ENCODE data around the gene CAMK1D. TPM values are rescaled to one million over a fixed set of nuclear protein-coding genes. Genes with fewer than 3 reads are reported as not detected.

CAMK1D gene
- total RNA-seq, 2 donors from 2014 or later = 4.8 to 14.5 TPM

DNA sequence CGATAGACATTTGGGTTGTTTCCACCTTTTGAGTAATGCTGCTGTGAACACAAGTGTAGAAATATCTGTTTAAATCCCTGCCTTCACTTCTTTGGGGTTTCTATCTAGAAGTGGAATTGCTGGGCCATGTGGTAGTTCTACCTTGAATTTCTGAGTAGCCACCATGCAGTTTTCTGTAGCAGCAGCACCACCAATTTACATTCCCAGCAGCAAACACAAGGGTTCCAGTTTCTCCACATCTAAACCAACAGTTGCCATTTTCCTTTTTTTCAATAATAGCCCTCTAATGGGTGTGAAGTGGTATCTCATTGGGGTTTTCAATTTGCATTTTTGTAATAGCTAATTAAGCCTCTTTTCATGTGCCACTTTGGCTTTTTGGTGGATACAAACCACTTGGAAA, 442.4 kb downstream of the CAMK1D start:
- Histone ChIP-seq H3K27me3 (replicated peaks; ENCODE audit: insufficient read depth) (no peaks in the 10 kb centered on the region), H3K4me3 (no peak overlapping the region), H3K4me1 (replicated peaks) (peaks cover 3% of the 10 kb centered on the region), H3K9me3 (no peaks in the 10 kb centered on the region), H3K27ac (no peak overlapping the region), H3K36me3 (no peaks in the 10 kb centered on the region)
- TF ChIP-seq, protein P1, sequence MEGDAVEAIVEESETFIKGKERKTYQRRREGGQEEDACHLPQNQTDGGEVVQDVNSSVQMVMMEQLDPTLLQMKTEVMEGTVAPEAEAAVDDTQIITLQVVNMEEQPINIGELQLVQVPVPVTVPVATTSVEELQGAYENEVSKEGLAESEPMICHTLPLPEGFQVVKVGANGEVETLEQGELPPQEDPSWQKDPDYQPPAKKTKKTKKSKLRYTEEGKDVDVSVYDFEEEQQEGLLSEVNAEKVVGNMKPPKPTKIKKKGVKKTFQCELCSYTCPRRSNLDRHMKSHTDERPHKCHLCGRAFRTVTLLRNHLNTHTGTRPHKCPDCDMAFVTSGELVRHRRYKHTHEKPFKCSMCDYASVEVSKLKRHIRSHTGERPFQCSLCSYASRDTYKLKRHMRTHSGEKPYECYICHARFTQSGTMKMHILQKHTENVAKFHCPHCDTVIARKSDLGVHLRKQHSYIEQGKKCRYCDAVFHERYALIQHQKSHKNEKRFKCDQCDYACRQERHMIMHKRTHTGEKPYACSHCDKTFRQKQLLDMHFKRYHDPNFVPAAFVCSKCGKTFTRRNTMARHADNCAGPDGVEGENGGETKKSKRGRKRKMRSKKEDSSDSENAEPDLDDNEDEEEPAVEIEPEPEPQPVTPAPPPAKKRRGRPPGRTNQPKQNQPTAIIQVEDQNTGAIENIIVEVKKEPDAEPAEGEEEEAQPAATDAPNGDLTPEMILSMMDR (IDR thresholded peaks at IDR 0.05) = no peak
- no peak for TF ChIP-seq POLR2AphosphoS5 (IDR thresholded peaks at IDR 0.05)
- no peak for TF ChIP-seq POLR2A (IDR thresholded peaks at IDR 0.05)
- intact Hi-C loops (cut with DNase I) = no loop called here
- 97% methylated on average over 1 of the region's 1 CpG for WGBS
- DNase-seq (ENCODE audit: low spot score) = no peak

- no peaks in the 10 kb centered on the region for H3K36me3 ChIP-seq
- no peak overlapping the region for H3K27ac ChIP-seq
- DNase-seq (ENCODE audit: low spot score) = no peak
- H3K4me3 ChIP-seq = no peak overlapping the region
- peaks cover 4% of the 10 kb centered on the region for H3K4me1 ChIP-seq (replicated peaks)
- intact Hi-C loops (cut with DNase I) = no loop called here
- 93% methylated on average over 7 of the region's 7 CpGs for WGBS
- TF ChIP-seq POLR2A (IDR thresholded peaks at IDR 0.05) (no peak), POLR2AphosphoS5 (IDR thresholded peaks at IDR 0.05) (no peak)
- TF ChIP-seq, protein P1 (IDR thresholded peaks at IDR 0.05) = no peak
- no peaks in the 10 kb centered on the region for H3K9me3 ChIP-seq
- no peaks in the 10 kb centered on the region for H3K27me3 ChIP-seq (replicated peaks; ENCODE audit: insufficient read depth)
These were observed 443.7 kb downstream of the CAMK1D start for GRCh38 chr10:12792889-12793556.

DNA sequence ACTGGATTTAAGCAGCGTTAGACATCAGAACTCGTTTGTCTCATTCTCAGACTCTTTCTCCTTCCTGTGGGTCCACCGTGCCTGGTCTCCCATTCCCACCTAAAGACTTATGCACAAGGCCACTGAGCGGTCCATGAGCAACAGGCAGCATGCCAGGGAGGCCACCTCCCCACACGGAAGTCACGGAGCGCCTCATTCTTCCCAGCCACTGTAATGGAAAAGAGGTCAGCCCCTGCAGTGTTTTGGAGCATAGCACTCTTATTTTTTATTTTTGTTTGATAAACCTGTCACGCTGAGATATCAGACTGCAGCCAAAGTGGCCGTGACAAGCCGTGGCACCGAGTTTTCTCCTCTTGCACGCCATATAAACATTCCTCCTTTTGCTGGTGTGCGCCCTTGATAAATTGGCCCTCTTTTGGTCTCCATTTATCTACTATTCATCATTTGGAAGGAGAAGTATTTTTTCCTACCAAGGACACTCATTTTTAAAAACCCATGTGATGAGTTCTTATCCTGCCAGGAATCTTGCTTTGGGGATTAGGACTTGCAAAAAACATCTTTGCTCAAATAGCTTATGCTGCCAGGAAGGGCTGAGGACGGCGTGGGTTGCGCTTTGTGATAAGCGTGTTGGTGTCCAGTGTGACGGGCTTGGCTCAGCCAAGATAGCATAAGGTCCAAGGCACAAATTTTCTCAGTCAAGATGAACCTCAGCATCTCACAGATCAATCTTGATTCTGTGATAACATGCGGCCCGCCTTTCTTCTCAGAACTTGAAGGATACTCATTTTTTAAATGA, 446.2 kb downstream of the CAMK1D start:
- Histone ChIP-seq H3K27ac (no peak overlapping the region), H3K4me1 (replicated peaks) (peaks cover 4% of the 10 kb centered on the region), H3K36me3 (no peaks in the 10 kb centered on the region), H3K9me3 (no peaks in the 10 kb centered on the region), H3K27me3 (replicated peaks; ENCODE audit: insufficient read depth) (no peaks in the 10 kb centered on the region), H3K4me3 (no peak overlapping the region)
- TF ChIP-seq POLR2A (IDR thresholded peaks at IDR 0.05) = no peak
- TF ChIP-seq, protein P1 (IDR thresholded peaks at IDR 0.05) = no peak
- no peak for TF ChIP-seq POLR2AphosphoS5 (IDR thresholded peaks at IDR 0.05)
- 63% methylated on average over 20 of the region's 20 CpGs for WGBS
- no peak for DNase-seq (ENCODE audit: low spot score)
- intact Hi-C loops (cut with DNase I) = loop anchor here (5.0 kb wide), 1 partner anchor 77 kb away; no protein-coding TSS in a partner anchor

GRCh38 chr10:12796401-12797160, 447.2 kb downstream of the CAMK1D start:
- DNase-seq (ENCODE audit: low spot score) = no peak
- H3K4me1 ChIP-seq (replicated peaks) = peaks cover 4% of the 10 kb centered on the region
- H3K4me3 ChIP-seq = no peak overlapping the region
- no peak overlapping the region for H3K27ac ChIP-seq
- TF ChIP-seq POLR2A (IDR thresholded peaks at IDR 0.05) = no peak
- TF ChIP-seq, protein P1 (IDR thresholded peaks at IDR 0.05) = no peak
- no peak for TF ChIP-seq POLR2AphosphoS5 (IDR thresholded peaks at IDR 0.05)
- H3K27me3 ChIP-seq (replicated peaks; ENCODE audit: insufficient read depth) = no peaks in the 10 kb centered on the region
- 75% methylated on average over 13 of the region's 13 CpGs for WGBS
- no peaks in the 10 kb centered on the region for H3K36me3 ChIP-seq
- H3K9me3 ChIP-seq = no peaks in the 10 kb centered on the region
- intact Hi-C loops (cut with DNase I) = loop anchor here (5.0 kb wide), 1 partner anchor 76 kb away; no protein-coding TSS in a partner anchor
